GM19455 (cell line): Measurements from ENCODE around the gene CTIF.
"Not testable (repeated sequence)": the region's sequence is repeated elsewhere in the genome, so short reads cannot be mapped to it uniquely, and the experiment has no call there.

ENCODE experiments used
- ATAC-seq: cut with Tn5 transposase; IDR thresholded peaks from one replicate; pipeline ENCODE4 v1.9.1; 2021; ENCODE audit not compliant: unreplicated experiment

CTIF gene

GRCh38 chr18:48538531-48539405, at the start of gene CTIF:
Gene CTIF (plus strand): TSS chr18:48539031. CDS start chr18:48619566, 80,535 bp downstream.
- ATAC-seq = peak; percentile 62

- ATAC-seq = no peak
These were observed 48.1 kb upstream of the CTIF start for GRCh38 chr18:48490641-48491293.

GRCh38 chr18:48492880-48493279, 46.0 kb upstream of the CTIF start:
- no peak for ATAC-seq

- ATAC-seq = no peak
These were observed 45.2 kb upstream of the CTIF start for GRCh38 chr18:48493434-48494230.

- ATAC-seq = no peak
These were observed 41.0 kb upstream of the CTIF start for GRCh38 chr18:48497863-48498262.

GRCh38 chr18:48500517-48500916, 38.3 kb upstream of the CTIF start:
- no peak for ATAC-seq

GRCh38 chr18:48502906-48503305, 35.9 kb upstream of the CTIF start:
- no peak for ATAC-seq

GRCh38 chr18:48504819-48505218, 34.0 kb upstream of the CTIF start:
- no peak for ATAC-seq

- not testable (repeated sequence) for ATAC-seq
These were observed 31.8 kb upstream of the CTIF start for GRCh38 chr18:48506983-48507568.

- ATAC-seq = not testable (repeated sequence)
These were observed 26.3 kb upstream of the CTIF start for GRCh38 chr18:48512498-48512897.

- ATAC-seq = no peak
These were observed 24.0 kb upstream of the CTIF start for GRCh38 chr18:48514786-48515185.

- ATAC-seq = no peak
These were observed 21.8 kb upstream of the CTIF start for GRCh38 chr18:48517048-48517447.

GRCh38 chr18:48519431-48520100, 19.3 kb upstream of the CTIF start:
- no peak for ATAC-seq

- ATAC-seq = no peak
These were observed 17.1 kb upstream of the CTIF start for GRCh38 chr18:48521723-48522122.

GRCh38 chr18:48525671-48526070, 13.2 kb upstream of the CTIF start:
- ATAC-seq = no peak

- no peak for ATAC-seq
These were observed 11.4 kb upstream of the CTIF start for GRCh38 chr18:48527461-48527860.

GRCh38 chr18:48528861-48529260, 10.0 kb upstream of the CTIF start:
- ATAC-seq = no peak

GRCh38 chr18:48529796-48530195, 9.0 kb upstream of the CTIF start:
- no peak for ATAC-seq

GRCh38 chr18:48530399-48531081, 8.3 kb upstream of the CTIF start:
- ATAC-seq = no peak

- no peak for ATAC-seq
These were observed 7.8 kb upstream of the CTIF start for GRCh38 chr18:48531082-48531403.
